Measurements from ENCODE around the gene NMT2.

The NMT2 gene

GRCh38 chr10:15211464-15211979 lies 43.0 kb upstream of the NMT2 start:
- DNase-seq = no peak
- Histone ChIP-seq H3K4me1 (ENCODE audit: control insufficient read depth in 1 of 2, insufficient read depth in 2 of 2, low read length in 2 of 2) (peaks cover under 1% of the 10 kb centered on the region in 2 experiments), H3K79me2 (ENCODE audit: control insufficient read depth, insufficient read depth, low read length, poor library complexity) (no peaks in the 10 kb centered on the region), H3K4me3 (ENCODE audit: low read depth, low read length) (no peak overlapping the region), H2BK120ac (ENCODE audit: insufficient read depth, low read length, poor library complexity) (no peak overlapping the region), H3K36me3 (ENCODE audit: control insufficient read depth in 1 of 2, insufficient read depth in 2 of 2, low read length in 2 of 2) (peaks cover 20 to 27% of the 10 kb centered on the region in 2 experiments), H3K27me3 (ENCODE audit: insufficient read depth, low read length) (no peaks in the 10 kb centered on the region), H2AK5ac (ENCODE audit: low read length) (no peak overlapping the region), H3K14ac (ENCODE audit: low read length) (no peak overlapping the region), H2AFZ (ENCODE audit: insufficient read depth, low read length, poor library complexity) (no peak overlapping the region), H3K79me1 (ENCODE audit: low read length) (no peaks in the 10 kb centered on the region), H4K8ac (ENCODE audit: low read depth, low read length) (no peak overlapping the region), H3K4me2 (ENCODE audit: low read length) (no peak overlapping the region), H3K27ac (ENCODE audit: low read depth, low read length) (no peak overlapping the region), H3K18ac (ENCODE audit: low read length) (no peak overlapping the region), H3K9ac (ENCODE audit: low read length) (no peak overlapping the region), H4K12ac (ENCODE audit: low read depth, low read length) (no peak overlapping the region), H3K4ac (ENCODE audit: low read depth, low read length) (no peak overlapping the region), H2BK12ac (ENCODE audit: low read length) (no peak overlapping the region), H4K91ac (ENCODE audit: low read depth, low read length) (no peak overlapping the region), H3K9me3 (ENCODE audit: insufficient read depth, low read depth, low read length) (no peaks in the 10 kb centered on the region), H3K23ac (ENCODE audit: low read length) (no peak overlapping the region), H2BK5ac (ENCODE audit: low read depth, low read length, poor library complexity) (no peak overlapping the region)
- no CpG with 5 or more reads among the region's 6 CpGs for WGBS (ENCODE audit: extremely low coverage, insufficient coverage, insufficient read length)

DNA sequence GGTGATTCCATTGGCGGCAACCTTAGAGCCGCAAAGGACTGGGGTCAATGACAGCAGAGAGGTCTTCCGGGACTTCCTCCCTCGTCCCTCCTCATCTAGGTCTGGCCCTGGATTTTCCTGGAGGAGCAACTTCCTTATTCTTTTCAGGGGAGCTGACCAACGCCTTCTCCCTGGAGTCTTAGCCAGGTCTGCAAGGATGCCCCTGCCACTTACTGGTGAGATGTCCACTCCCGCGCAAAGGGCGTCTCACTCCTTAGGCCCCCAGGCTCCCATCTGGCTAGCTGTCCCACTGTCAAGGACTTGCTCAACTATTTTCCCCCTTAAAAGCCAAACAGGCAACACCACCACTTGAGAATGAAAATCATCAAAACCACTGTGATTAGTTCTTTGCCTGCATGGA lies 42.0 kb upstream of the NMT2 start:
- Histone ChIP-seq H3K79me2 (ENCODE audit: control insufficient read depth, insufficient read depth, low read length, poor library complexity) (no peaks in the 10 kb centered on the region), H3K27me3 (ENCODE audit: insufficient read depth, low read length) (no peaks in the 10 kb centered on the region), H3K79me1 (ENCODE audit: low read length) (no peaks in the 10 kb centered on the region), H3K14ac (ENCODE audit: low read length) (no peak overlapping the region), H3K4ac (ENCODE audit: low read depth, low read length) (no peak overlapping the region), H3K4me2 (ENCODE audit: low read length) (no peak overlapping the region), H3K27ac (ENCODE audit: low read depth, low read length) (no peak overlapping the region), H3K18ac (ENCODE audit: low read length) (no peak overlapping the region), H2BK5ac (ENCODE audit: low read depth, low read length, poor library complexity) (no peak overlapping the region), H3K9me3 (ENCODE audit: insufficient read depth, low read depth, low read length) (no peaks in the 10 kb centered on the region), H2BK120ac (ENCODE audit: insufficient read depth, low read length, poor library complexity) (no peak overlapping the region), H3K4me3 (ENCODE audit: low read depth, low read length) (no peak overlapping the region), H3K23ac (ENCODE audit: low read length) (no peak overlapping the region), H2AK5ac (ENCODE audit: low read length) (no peak overlapping the region), H3K9ac (ENCODE audit: low read length) (no peak overlapping the region), H4K91ac (ENCODE audit: low read depth, low read length) (no peak overlapping the region), H2AFZ (ENCODE audit: insufficient read depth, low read length, poor library complexity) (no peak overlapping the region), H2BK12ac (ENCODE audit: low read length) (no peak overlapping the region), H4K8ac (ENCODE audit: low read depth, low read length) (no peak overlapping the region), H3K36me3 (ENCODE audit: control insufficient read depth in 1 of 2, insufficient read depth in 2 of 2, low read length in 2 of 2) (peaks cover 20 to 30% of the 10 kb centered on the region in 2 experiments), H4K12ac (ENCODE audit: low read depth, low read length) (no peak overlapping the region), H3K4me1 (ENCODE audit: control insufficient read depth in 1 of 2, insufficient read depth in 2 of 2, low read length in 2 of 2) (peaks cover 3% of the 10 kb centered on the region in 2 experiments)
- DNase-seq = no peak
- no CpG with 5 or more reads among the region's 8 CpGs for WGBS (ENCODE audit: extremely low coverage, insufficient coverage, insufficient read length)

DNA sequence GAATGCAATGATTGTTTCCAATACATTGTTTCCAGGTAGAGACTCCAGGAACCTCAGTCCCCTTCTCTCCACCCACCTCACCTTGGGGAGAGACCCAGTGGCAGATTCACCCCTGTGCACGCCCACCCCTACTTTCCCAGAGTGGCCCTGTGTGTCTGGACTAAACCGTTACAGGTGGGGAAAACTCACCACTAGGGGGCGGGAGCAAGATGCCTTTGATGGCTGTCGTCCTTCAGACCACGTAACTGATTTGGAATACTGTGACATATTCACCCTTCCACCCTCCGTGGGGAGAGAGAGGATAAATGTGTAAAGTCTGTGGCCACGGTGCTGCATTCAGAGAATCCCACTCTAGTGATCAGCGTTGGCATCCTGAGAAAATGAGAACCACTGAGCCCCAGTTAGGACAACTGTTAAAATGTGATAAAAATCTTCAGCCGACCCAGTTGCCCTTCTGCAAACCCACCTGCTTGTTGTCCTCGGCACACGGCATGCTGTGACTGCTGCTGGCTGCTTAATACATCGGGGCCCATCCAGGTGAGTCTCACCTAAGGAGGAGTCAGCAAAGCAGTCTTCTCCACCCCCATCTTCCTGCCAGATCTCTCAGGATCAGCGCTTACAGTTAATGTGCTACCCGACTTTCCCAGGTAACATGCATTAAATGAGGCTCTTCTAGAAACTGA lies 41.5 kb upstream of the NMT2 start:
- no peak overlapping the region for H3K27ac ChIP-seq (ENCODE audit: low read depth, low read length)
- no peak overlapping the region for H4K8ac ChIP-seq (ENCODE audit: low read depth, low read length)
- H3K79me1 ChIP-seq (ENCODE audit: low read length) = no peaks in the 10 kb centered on the region
- no CpG with 5 or more reads among the region's 14 CpGs for WGBS (ENCODE audit: extremely low coverage, insufficient coverage, insufficient read length)
- no peak overlapping the region for H3K9ac ChIP-seq (ENCODE audit: low read length)
- no peak overlapping the region for H3K14ac ChIP-seq (ENCODE audit: low read length)
- H2BK12ac ChIP-seq (ENCODE audit: low read length) = no peak overlapping the region
- H3K9me3 ChIP-seq (ENCODE audit: insufficient read depth, low read depth, low read length) = no peaks in the 10 kb centered on the region
- H4K91ac ChIP-seq (ENCODE audit: low read depth, low read length) = no peak overlapping the region
- no peak overlapping the region for H4K12ac ChIP-seq (ENCODE audit: low read depth, low read length)
- no peaks in the 10 kb centered on the region for H3K27me3 ChIP-seq (ENCODE audit: insufficient read depth, low read length)
- H2AK5ac ChIP-seq (ENCODE audit: low read length) = no peak overlapping the region
- H3K79me2 ChIP-seq (ENCODE audit: control insufficient read depth, insufficient read depth, low read length, poor library complexity) = no peaks in the 10 kb centered on the region
- H3K4ac ChIP-seq (ENCODE audit: low read depth, low read length) = no peak overlapping the region
- H2AFZ ChIP-seq (ENCODE audit: insufficient read depth, low read length, poor library complexity) = no peak overlapping the region
- peak; percentile 54 to 76 for DNase-seq
- no peak overlapping the region for H3K23ac ChIP-seq (ENCODE audit: low read length)
- no peak overlapping the region for H3K4me3 ChIP-seq (ENCODE audit: low read depth, low read length)
- H3K4me1 ChIP-seq (ENCODE audit: control insufficient read depth in 1 of 2, insufficient read depth in 2 of 2, low read length in 2 of 2) = peaks cover 3% of the 10 kb centered on the region in 2 experiments
- H2BK5ac ChIP-seq (ENCODE audit: low read depth, low read length, poor library complexity) = no peak overlapping the region
- no peak overlapping the region for H3K18ac ChIP-seq (ENCODE audit: low read length)
- peak overlapping the region; percentile 5 for H3K4me2 ChIP-seq (ENCODE audit: low read length)
- no peak overlapping the region for H2BK120ac ChIP-seq (ENCODE audit: insufficient read depth, low read length, poor library complexity)
- peaks cover 20 to 30% of the 10 kb centered on the region in 2 experiments for H3K36me3 ChIP-seq (ENCODE audit: control insufficient read depth in 1 of 2, insufficient read depth in 2 of 2, low read length in 2 of 2)

- Histone ChIP-seq H2BK120ac (ENCODE audit: insufficient read depth, low read length, poor library complexity) (no peak overlapping the region), H3K9me3 (ENCODE audit: insufficient read depth, low read depth, low read length) (no peaks in the 10 kb centered on the region), H3K27ac (ENCODE audit: low read depth, low read length) (no peak overlapping the region), H3K9ac (ENCODE audit: low read length) (no peak overlapping the region), H3K14ac (ENCODE audit: low read length) (no peak overlapping the region), H3K79me1 (ENCODE audit: low read length) (no peaks in the 10 kb centered on the region), H4K91ac (ENCODE audit: low read depth, low read length) (no peak overlapping the region), H3K79me2 (ENCODE audit: control insufficient read depth, insufficient read depth, low read length, poor library complexity) (no peaks in the 10 kb centered on the region), H3K4me2 (ENCODE audit: low read length) (no peak overlapping the region), H2AK5ac (ENCODE audit: low read length) (no peak overlapping the region), H3K27me3 (ENCODE audit: insufficient read depth, low read length) (no peaks in the 10 kb centered on the region), H3K23ac (ENCODE audit: low read length) (no peak overlapping the region), H4K12ac (ENCODE audit: low read depth, low read length) (no peak overlapping the region), H2BK12ac (ENCODE audit: low read length) (no peak overlapping the region), H3K18ac (ENCODE audit: low read length) (no peak overlapping the region), H3K36me3 (ENCODE audit: control insufficient read depth in 1 of 2, insufficient read depth in 2 of 2, low read length in 2 of 2) (peaks cover 9 to 18% of the 10 kb centered on the region in 2 experiments), H3K4me3 (ENCODE audit: low read depth, low read length) (no peak overlapping the region), H3K4me1 (ENCODE audit: control insufficient read depth in 1 of 2, insufficient read depth in 2 of 2, low read length in 2 of 2) (peaks cover 3% of the 10 kb centered on the region in 2 experiments), H2BK5ac (ENCODE audit: low read depth, low read length, poor library complexity) (no peak overlapping the region), H4K8ac (ENCODE audit: low read depth, low read length) (no peak overlapping the region), H3K4ac (ENCODE audit: low read depth, low read length) (no peak overlapping the region), H2AFZ (ENCODE audit: insufficient read depth, low read length, poor library complexity) (no peak overlapping the region)
- no peak for DNase-seq
- no CpG with 5 or more reads among the region's 2 CpGs for WGBS (ENCODE audit: extremely low coverage, insufficient coverage, insufficient read length)
Observed at GRCh38 chr10:15208221-15208620, 39.7 kb upstream of the NMT2 start.

Data from trophoblast cell (in vitro differentiated cells and primary cell).